ENCODE measurements around the gene ARPIN. TPM values are rescaled to one million over a fixed set of nuclear protein-coding genes. Genes with fewer than 3 reads are reported as not detected.

ARPIN gene
- polyA plus RNA-seq, 1 experiment: 11.8 TPM

GRCh38 chr15:89847101-89847500 lies 65.7 kb downstream of the ARPIN start:
- no peak for TF ChIP-seq CTCF (IDR thresholded peaks at IDR 0.05; ENCODE audit: low read depth, low read length)
- H3K4me3 ChIP-seq (ENCODE audit: low read depth, low read length): no peak overlapping the region
- no peak overlapping the region for H3K27ac ChIP-seq (ENCODE audit: low read depth, low read length)
- no peaks in the 10 kb centered on the region for H3K9me3 ChIP-seq (ENCODE audit: control insufficient read depth, insufficient read depth, low read length)
- POLR2A ChIA-PET: no interaction called here
- CTCF ChIA-PET: interaction anchor here (0.7 to 2.9 kb wide), 3 partner anchors 10 to 28 kb away, joined by 3 to 23 read pairs (median 14); no protein-coding TSS in a partner anchor
- DNase-seq (ENCODE audit: low read depth, low spot score): no peak
- H3K27me3 ChIP-seq (ENCODE audit: control insufficient read depth, insufficient read depth, low read length): no peaks in the 10 kb centered on the region

- peak overlapping the region; percentile 90 for H3K27ac ChIP-seq (ENCODE audit: low read depth, low read length)
- H3K27me3 ChIP-seq (ENCODE audit: control insufficient read depth, insufficient read depth, low read length): no peaks in the 10 kb centered on the region
- TF ChIP-seq CTCF (IDR thresholded peaks at IDR 0.05; ENCODE audit: low read depth, low read length): no peak
- no peak overlapping the region for H3K4me3 ChIP-seq (ENCODE audit: low read depth, low read length)
- H3K9me3 ChIP-seq (ENCODE audit: control insufficient read depth, insufficient read depth, low read length): no peaks in the 10 kb centered on the region
- POLR2A ChIA-PET: interaction anchor here (2.4 kb wide), 1 partner anchor 9 kb away, joined by 14 read pairs; no protein-coding TSS in a partner anchor
- DNase-seq (ENCODE audit: low read depth, low spot score): peak; percentile 69
- CTCF ChIA-PET: interaction anchor here (0.6 to 1.6 kb wide), 4 partner anchors 29 to 84 kb away, joined by 3 to 14 read pairs (median 6); no protein-coding TSS in a partner anchor
Measured at GRCh38 chr15:89845305-89845893, 67.4 kb downstream of the ARPIN start.

Small RNA genes within 50 kb of the gene (small RNA-seq; reads per million reads assigned to genes)
- gene MIR5009 (ENCODE audit: insufficient read length, low read depth): not detected
- 1.9 reads per million for gene MIR5094 (ENCODE audit: insufficient read length, low read depth)
- not detected for gene RNU6-1111P (ENCODE audit: insufficient read length, low read depth)
- gene RNU7-111P (ENCODE audit: insufficient read length, low read depth): not detected

Other genes starting within 250 kb of the ARPIN start
- gene PLIN1, start 233.6 kb downstream of the ARPIN start, polyA plus RNA-seq (2011; rRNA removed): 0.05 and 0.06 TPM in 2 replicates
- gene PEX11A, start 222.2 kb downstream of the ARPIN start, polyA plus RNA-seq (2011; rRNA removed): 7.3 and 7.5 TPM in 2 replicates
- gene WDR93, start 222.1 kb downstream of the ARPIN start, polyA plus RNA-seq (2011; rRNA removed): 0.05 TPM in 2 replicates
- 0.17 and 0.30 TPM in 2 replicates for gene MESP1, start 161.7 kb downstream of the ARPIN start, polyA plus RNA-seq (2011; rRNA removed)
- 0.20 and 0.22 TPM in 2 replicates for gene MESP2, start 136.6 kb downstream of the ARPIN start, polyA plus RNA-seq (2011; rRNA removed)
- 49.7 and 72.9 TPM in 2 replicates for gene ANPEP, start 98.1 kb downstream of the ARPIN start, polyA plus RNA-seq (2011; rRNA removed)
- 35.5 and 54.8 TPM in 2 replicates for gene AP3S2, start 19.0 kb downstream of the ARPIN start, polyA plus RNA-seq (2011; rRNA removed)
- 2.2 and 3.8 TPM in 2 replicates for gene ZNF710, start 88.4 kb upstream of the ARPIN start, polyA plus RNA-seq (2011; rRNA removed)
- 84.2 and 108 TPM in 2 replicates for gene IDH2, start 189.5 kb upstream of the ARPIN start, polyA plus RNA-seq (2011; rRNA removed)